Uterus (tissue), 2 donors: ENCODE measurements around the gene PANX2.

ENCODE experiments used
- POLR2A ChIP-seq, 2 donors: fragments of 450-650 bp; IDR thresholded peaks; one replicate each; pipeline ENCODE4 v1.6.1; 2016; ENCODE audit warnings: antibody characterized with exemption in 2 of 2, mild to moderate bottlenecking in 1 of 2, moderate library complexity in 1 of 2
- TF ChIP-seq, protein P1 (sequence below), 4 experiments: fragments of 200-600 bp in 2 of 4; fragments of 450-650 bp in 2 of 4; sonication (generic) in 2 of 4; IDR thresholded peaks; one replicate each; pipeline ENCODE4 v1.5.1; 2016 to 2019; ENCODE audit warnings: antibody characterized with exemption in 4 of 4, mild to moderate bottlenecking in 2 of 4, moderate library complexity in 1 of 4

- TF ChIP-seq, protein P1, sequence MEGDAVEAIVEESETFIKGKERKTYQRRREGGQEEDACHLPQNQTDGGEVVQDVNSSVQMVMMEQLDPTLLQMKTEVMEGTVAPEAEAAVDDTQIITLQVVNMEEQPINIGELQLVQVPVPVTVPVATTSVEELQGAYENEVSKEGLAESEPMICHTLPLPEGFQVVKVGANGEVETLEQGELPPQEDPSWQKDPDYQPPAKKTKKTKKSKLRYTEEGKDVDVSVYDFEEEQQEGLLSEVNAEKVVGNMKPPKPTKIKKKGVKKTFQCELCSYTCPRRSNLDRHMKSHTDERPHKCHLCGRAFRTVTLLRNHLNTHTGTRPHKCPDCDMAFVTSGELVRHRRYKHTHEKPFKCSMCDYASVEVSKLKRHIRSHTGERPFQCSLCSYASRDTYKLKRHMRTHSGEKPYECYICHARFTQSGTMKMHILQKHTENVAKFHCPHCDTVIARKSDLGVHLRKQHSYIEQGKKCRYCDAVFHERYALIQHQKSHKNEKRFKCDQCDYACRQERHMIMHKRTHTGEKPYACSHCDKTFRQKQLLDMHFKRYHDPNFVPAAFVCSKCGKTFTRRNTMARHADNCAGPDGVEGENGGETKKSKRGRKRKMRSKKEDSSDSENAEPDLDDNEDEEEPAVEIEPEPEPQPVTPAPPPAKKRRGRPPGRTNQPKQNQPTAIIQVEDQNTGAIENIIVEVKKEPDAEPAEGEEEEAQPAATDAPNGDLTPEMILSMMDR (IDR thresholded peaks at IDR 0.05): no peak
- no peak for TF ChIP-seq POLR2A (IDR thresholded peaks at IDR 0.05)
Measured at GRCh38 chr22:50178871-50179869, 8.6 kb downstream of the PANX2 start.
